Vagina (tissue), 2 donors: ENCODE data around the gene MGA.

Experiments
- POLR2A ChIP-seq, 2 donors: fragments of 450-650 bp; IDR thresholded peaks; one replicate each; pipeline ENCODE4 v1.6.1; 2017; ENCODE audit warnings: antibody characterized with exemption in 2 of 2, mild to moderate bottlenecking in 2 of 2, moderate library complexity in 2 of 2
- TF ChIP-seq, protein P1 (sequence below), 3 experiments: fragments of 450-650 bp in 2 of 3; fragments of 200-600 bp in 1 of 3; sonication (generic) in 1 of 3; IDR thresholded peaks; one replicate each; pipeline ENCODE4 v1.5.1; 2017 to 2019; ENCODE audit warnings: antibody characterized with exemption in 3 of 3, mild to moderate bottlenecking in 2 of 3, moderate library complexity in 2 of 3

DNA sequence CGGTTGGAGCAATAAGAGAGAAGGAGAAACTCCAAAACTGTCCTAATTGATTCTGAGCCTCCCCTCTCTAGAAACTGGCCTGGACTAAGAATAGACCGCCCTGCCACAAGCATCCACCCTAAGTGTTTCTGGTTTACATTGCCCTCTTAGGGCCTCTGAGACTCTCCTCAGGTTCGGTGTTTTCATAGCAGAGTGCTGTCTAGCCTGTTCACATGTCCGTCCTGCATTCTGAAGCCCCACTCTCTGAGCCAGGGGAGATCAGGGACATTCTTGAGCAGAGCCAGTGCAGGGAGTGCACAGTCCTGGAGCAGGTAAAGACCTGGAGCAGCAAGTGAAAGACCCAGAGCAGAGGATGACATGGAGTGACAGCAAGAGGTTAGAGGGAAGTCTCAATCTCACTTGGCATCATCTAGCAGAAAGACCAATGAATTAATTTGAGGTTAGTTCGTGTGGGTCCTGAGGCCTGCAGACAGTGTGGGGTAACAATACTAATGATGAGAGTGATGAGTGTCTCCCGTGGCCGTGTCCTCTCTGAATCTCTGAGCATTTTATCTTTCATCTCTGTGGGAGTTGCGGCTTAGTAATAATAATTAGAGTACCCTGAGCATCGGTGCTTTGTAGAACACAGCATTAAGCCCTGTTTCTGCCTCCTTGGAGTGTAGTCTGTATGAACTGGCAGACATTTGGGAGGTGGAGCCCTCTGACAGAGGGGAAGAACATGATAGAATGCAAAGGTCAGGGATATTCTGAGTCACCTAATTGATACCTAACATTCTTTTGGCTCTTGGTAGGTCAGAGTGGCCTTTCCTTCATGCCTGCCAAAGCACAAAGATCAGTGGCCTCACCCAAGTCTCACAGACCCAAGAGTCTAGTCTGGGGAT, 138.6 kb downstream of the MGA start:
- TF ChIP-seq POLR2A (IDR thresholded peaks at IDR 0.05) = no peak
- TF ChIP-seq, protein P1, sequence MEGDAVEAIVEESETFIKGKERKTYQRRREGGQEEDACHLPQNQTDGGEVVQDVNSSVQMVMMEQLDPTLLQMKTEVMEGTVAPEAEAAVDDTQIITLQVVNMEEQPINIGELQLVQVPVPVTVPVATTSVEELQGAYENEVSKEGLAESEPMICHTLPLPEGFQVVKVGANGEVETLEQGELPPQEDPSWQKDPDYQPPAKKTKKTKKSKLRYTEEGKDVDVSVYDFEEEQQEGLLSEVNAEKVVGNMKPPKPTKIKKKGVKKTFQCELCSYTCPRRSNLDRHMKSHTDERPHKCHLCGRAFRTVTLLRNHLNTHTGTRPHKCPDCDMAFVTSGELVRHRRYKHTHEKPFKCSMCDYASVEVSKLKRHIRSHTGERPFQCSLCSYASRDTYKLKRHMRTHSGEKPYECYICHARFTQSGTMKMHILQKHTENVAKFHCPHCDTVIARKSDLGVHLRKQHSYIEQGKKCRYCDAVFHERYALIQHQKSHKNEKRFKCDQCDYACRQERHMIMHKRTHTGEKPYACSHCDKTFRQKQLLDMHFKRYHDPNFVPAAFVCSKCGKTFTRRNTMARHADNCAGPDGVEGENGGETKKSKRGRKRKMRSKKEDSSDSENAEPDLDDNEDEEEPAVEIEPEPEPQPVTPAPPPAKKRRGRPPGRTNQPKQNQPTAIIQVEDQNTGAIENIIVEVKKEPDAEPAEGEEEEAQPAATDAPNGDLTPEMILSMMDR (IDR thresholded peaks at IDR 0.05) = no peak
